Measurements from ENCODE around the gene KCTD8. TPM values are rescaled to one million over a fixed set of nuclear protein-coding genes. Genes with fewer than 3 reads are reported as not detected.

Gene KCTD8
- total RNA-seq, 3 donors from 2014 or later (not counting 1 experiment from before 2014, with no cell fraction given): not detected

DNA sequence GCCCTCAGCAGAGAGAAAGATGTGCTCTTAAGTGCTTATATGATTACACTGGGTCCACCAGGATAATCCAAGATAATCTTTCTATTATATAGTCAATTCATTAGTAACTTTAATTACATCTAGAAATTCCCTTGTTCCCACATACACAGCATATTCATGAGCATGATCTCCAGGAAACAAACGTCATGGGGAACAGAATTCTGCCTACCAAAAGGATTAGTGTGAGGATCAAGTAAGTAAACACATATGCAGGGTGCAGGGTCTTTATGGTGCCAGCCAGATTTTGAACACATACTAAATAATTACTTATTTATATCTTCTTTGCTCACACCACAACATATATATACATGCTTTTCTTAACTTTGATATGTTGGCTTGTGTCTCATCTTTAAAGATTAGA, 169.1 kb downstream of the KCTD8 start:
- Histone ChIP-seq H3K36me3 (ENCODE audit: control insufficient read depth, insufficient read depth, low read length) (no peaks in the 10 kb centered on the region), H3K9me3 (ENCODE audit: control insufficient read depth, insufficient read depth, low read length) (no peaks in the 10 kb centered on the region), H3K27ac (ENCODE audit: low read length) (no peak overlapping the region), H3K4me1 (ENCODE audit: control insufficient read depth, insufficient read depth, low read length) (no peaks in the 10 kb centered on the region), H3K27me3 (ENCODE audit: control insufficient read depth, insufficient read depth, low read length) (no peaks in the 10 kb centered on the region), H3K4me3 (ENCODE audit: low read length) (no peak overlapping the region)
- DNase-seq (no peak), ATAC-seq (no peak)
- intact Hi-C loops (cut with micrococcal nuclease): no loop called here
- H3K36me3 Mint-ChIP-seq: no peaks in the 10 kb centered on the region
- no peaks in the 10 kb centered on the region for H3K27me3 Mint-ChIP-seq (ENCODE audit: low read depth in 2 of 2)
- TF ChIP-seq, protein P1, sequence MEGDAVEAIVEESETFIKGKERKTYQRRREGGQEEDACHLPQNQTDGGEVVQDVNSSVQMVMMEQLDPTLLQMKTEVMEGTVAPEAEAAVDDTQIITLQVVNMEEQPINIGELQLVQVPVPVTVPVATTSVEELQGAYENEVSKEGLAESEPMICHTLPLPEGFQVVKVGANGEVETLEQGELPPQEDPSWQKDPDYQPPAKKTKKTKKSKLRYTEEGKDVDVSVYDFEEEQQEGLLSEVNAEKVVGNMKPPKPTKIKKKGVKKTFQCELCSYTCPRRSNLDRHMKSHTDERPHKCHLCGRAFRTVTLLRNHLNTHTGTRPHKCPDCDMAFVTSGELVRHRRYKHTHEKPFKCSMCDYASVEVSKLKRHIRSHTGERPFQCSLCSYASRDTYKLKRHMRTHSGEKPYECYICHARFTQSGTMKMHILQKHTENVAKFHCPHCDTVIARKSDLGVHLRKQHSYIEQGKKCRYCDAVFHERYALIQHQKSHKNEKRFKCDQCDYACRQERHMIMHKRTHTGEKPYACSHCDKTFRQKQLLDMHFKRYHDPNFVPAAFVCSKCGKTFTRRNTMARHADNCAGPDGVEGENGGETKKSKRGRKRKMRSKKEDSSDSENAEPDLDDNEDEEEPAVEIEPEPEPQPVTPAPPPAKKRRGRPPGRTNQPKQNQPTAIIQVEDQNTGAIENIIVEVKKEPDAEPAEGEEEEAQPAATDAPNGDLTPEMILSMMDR (IDR thresholded peaks at IDR 0.05): no peak
- H3K9me3 Mint-ChIP-seq: peaks cover 11 to 21% of the 10 kb centered on the region in 2 donors
- no peaks in the 10 kb centered on the region for H3K4me1 Mint-ChIP-seq
- WGBS (ENCODE audit: insufficient coverage): no CpG with 5 or more reads among the region's 1 CpG
- no peak overlapping the region for H3K4me3 Mint-ChIP-seq
- no peak overlapping the region for H3K27ac Mint-ChIP-seq

DNA sequence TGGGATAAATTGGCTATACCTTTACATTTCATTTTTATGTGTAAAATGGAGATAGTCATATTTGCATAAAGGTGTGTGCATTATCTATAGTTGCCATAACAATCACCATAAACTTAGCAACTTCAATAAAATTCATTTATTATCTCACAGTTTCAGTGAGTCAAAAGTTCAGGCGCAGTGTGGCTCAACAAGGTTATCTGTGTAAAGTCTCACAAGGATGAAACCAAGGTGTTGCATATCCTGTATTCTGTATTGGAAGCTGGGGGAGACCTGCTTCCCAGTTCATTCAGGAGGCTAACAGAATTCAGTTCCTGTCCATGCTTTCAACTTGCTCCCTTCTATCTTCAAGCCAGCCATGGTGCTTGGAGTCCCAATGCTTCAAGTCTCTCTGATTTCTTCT, 169.5 kb downstream of the KCTD8 start:
- 89% methylated on average over 1 of the region's 1 CpG for WGBS (ENCODE audit: insufficient coverage)
- no peaks in the 10 kb centered on the region for H3K4me1 Mint-ChIP-seq
- no peak overlapping the region for H3K4me3 ChIP-seq (ENCODE audit: low read length)

DNA sequence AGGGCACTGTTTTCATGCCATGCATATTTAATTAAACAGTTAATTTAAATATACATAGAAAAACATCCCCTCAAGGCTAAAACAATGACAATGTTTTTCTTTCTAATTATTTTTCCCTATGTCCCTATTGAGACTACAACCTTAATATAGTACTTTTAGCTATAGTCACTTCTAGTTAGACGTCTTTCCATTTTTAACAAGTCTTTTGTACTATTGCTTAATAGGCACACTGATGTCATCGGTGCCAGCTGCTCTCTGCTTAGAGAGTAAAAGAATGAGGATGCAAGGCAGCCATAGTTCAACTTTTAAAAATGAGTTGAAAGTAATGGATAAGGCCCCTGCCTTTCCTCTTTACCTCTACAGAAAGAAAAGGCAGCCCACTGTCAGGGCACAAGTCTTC, 191.1 kb downstream of the KCTD8 start:
- Histone ChIP-seq H3K27me3 (ENCODE audit: control insufficient read depth, insufficient read depth, low read length) (no peaks in the 10 kb centered on the region), H3K4me1 (ENCODE audit: control insufficient read depth, insufficient read depth, low read length) (no peaks in the 10 kb centered on the region), H3K27ac (ENCODE audit: low read length) (no peak overlapping the region), H3K4me3 (ENCODE audit: low read length) (no peak overlapping the region), H3K36me3 (ENCODE audit: control insufficient read depth, insufficient read depth, low read length) (no peaks in the 10 kb centered on the region), H3K9me3 (ENCODE audit: control insufficient read depth, insufficient read depth, low read length) (no peaks in the 10 kb centered on the region)
- WGBS (ENCODE audit: insufficient coverage): no CpG with 5 or more reads among the region's 2 CpGs
- Mint-ChIP-seq H3K9me3 (peaks cover 18 to 27% of the 10 kb centered on the region in 2 donors), H3K36me3 (peaks cover 7% of the 10 kb centered on the region), H3K4me3 (no peak overlapping the region), H3K27ac (no peak overlapping the region), H3K4me1 (no peaks in the 10 kb centered on the region), H3K27me3 (ENCODE audit: low read depth in 2 of 2) (no peaks in the 10 kb centered on the region)
- intact Hi-C loops (cut with micrococcal nuclease): no loop called here
- DNase-seq (no peak), ATAC-seq (no peak)
- TF ChIP-seq, protein P1 (IDR thresholded peaks at IDR 0.05): no peak

More for the DNA sequence above, 169.5 kb downstream of the KCTD8 start:
- TF ChIP-seq, protein P1 (IDR thresholded peaks at IDR 0.05): no peak
- ATAC-seq (no peak), DNase-seq (no peak)
- Histone ChIP-seq H3K9me3 (ENCODE audit: control insufficient read depth, insufficient read depth, low read length) (no peaks in the 10 kb centered on the region), H3K27ac (ENCODE audit: low read length) (no peak overlapping the region), H3K36me3 (ENCODE audit: control insufficient read depth, insufficient read depth, low read length) (no peaks in the 10 kb centered on the region), H3K4me1 (ENCODE audit: control insufficient read depth, insufficient read depth, low read length) (no peaks in the 10 kb centered on the region), H3K27me3 (ENCODE audit: control insufficient read depth, insufficient read depth, low read length) (no peaks in the 10 kb centered on the region)
- Mint-ChIP-seq H3K4me3 (no peak overlapping the region), H3K9me3 (peaks cover 9 to 21% of the 10 kb centered on the region in 2 donors), H3K27ac (no peak overlapping the region), H3K36me3 (no peaks in the 10 kb centered on the region), H3K27me3 (ENCODE audit: low read depth in 2 of 2) (no peaks in the 10 kb centered on the region)
- intact Hi-C loops (cut with micrococcal nuclease): no loop called here

DNA sequence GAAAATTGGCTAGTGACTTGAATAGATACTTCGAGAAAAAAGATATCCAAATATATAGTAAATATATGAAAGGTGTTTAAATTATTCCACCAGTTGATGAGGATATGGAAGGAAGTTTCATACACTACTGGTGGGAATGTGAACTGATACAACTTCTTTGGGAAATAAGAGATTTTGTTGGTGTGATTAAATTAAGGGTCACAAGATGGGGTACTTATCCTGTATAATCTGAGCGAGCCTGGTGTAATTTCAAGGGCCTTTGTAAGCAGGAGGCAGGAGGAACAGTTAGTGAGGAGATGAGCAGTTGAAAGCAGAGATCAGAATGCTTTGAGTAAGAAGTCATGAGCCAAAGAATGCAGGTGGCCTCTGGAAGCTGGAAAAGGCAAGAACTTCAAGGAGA, 192.2 kb downstream of the KCTD8 start:
- TF ChIP-seq, protein P1 (IDR thresholded peaks at IDR 0.05): no peak
- Histone ChIP-seq H3K9me3 (ENCODE audit: control insufficient read depth, insufficient read depth, low read length) (no peaks in the 10 kb centered on the region), H3K27ac (ENCODE audit: low read length) (no peak overlapping the region), H3K27me3 (ENCODE audit: control insufficient read depth, insufficient read depth, low read length) (no peaks in the 10 kb centered on the region), H3K4me3 (ENCODE audit: low read length) (no peak overlapping the region), H3K36me3 (ENCODE audit: control insufficient read depth, insufficient read depth, low read length) (no peaks in the 10 kb centered on the region), H3K4me1 (ENCODE audit: control insufficient read depth, insufficient read depth, low read length) (no peaks in the 10 kb centered on the region)
- intact Hi-C loops (cut with micrococcal nuclease): no loop called here
- ATAC-seq: no peak
- Mint-ChIP-seq H3K36me3 (peaks cover 7% of the 10 kb centered on the region), H3K27ac (no peak overlapping the region), H3K27me3 (ENCODE audit: low read depth in 2 of 2) (no peaks in the 10 kb centered on the region), H3K9me3 (peaks cover 15 to 27% of the 10 kb centered on the region in 2 donors), H3K4me1 (no peaks in the 10 kb centered on the region), H3K4me3 (no peak overlapping the region)
- no peak for DNase-seq
- WGBS (ENCODE audit: insufficient coverage): 63% methylated on average over 1 of the region's 2 CpGs
